BJ (cell line): ENCODE data around the gene ZXDA. TPM values are rescaled to one million over a fixed set of nuclear protein-coding genes. Genes with fewer than 3 reads are reported as not detected.

Experiments used
- CTCF ChIA-PET: fragments of 350-600 bp; formaldehyde crosslinking; extraction: SDS; loops from one replicate; lab custom pipeline; 2021; ENCODE audit warnings: antibody characterized with exemption, inconsistent platforms; lab: Yijun Ruan, JAX
- POLR2A ChIA-PET: fragments of 300-600 bp; sonication (Branson Sonifier 250); formaldehyde crosslinking; extraction: SDS; loops from one replicate; lab custom pipeline; 2021; ENCODE audit warnings: antibody characterized with exemption; lab: Charles Lee
- DNase-seq: peaks from one replicate; pipeline ENCODE4 v3.0.0-alpha.2; 2011; ENCODE audit warnings: low read depth
- H3K27me3 ChIP-seq: 2 replicates; pipeline ENCODE4 v1.6.0; 2011; ENCODE audit warnings: low read length; ENCODE audit not compliant: control insufficient read depth, insufficient read depth
- H3K36me3 ChIP-seq: 2 replicates; pipeline ENCODE4 v1.5.1; 2011; ENCODE audit warnings: low read length; ENCODE audit not compliant: control insufficient read depth, insufficient read depth
- H3K4me3 ChIP-seq: 2 replicates; pipeline ENCODE4 v1.5.1; 2011; ENCODE audit warnings: low read depth, mild to moderate bottlenecking, control low read depth, low read length
- polyA plus RNA-seq: library from polyadenylated mRNA; depleted of rRNA; stranded (reverse); fragments of >200 nt; gene quantifications from 2 replicates; pipeline ENCODE4 v1.2.3, GENCODE V29; 2011; rRNA removed
- TF ChIP-seq, protein P1 (sequence below): IDR thresholded peaks from 2 replicates; pipeline ENCODE4 v1.5.1; 2011; ENCODE audit warnings: low read depth, mild to moderate bottlenecking, control low read depth, inconsistent platforms, low read length, moderate library complexity; ENCODE audit not compliant: insufficient read depth

The ZXDA gene
- polyA plus RNA-seq, 1 experiment: 1.5 TPM

DNA sequence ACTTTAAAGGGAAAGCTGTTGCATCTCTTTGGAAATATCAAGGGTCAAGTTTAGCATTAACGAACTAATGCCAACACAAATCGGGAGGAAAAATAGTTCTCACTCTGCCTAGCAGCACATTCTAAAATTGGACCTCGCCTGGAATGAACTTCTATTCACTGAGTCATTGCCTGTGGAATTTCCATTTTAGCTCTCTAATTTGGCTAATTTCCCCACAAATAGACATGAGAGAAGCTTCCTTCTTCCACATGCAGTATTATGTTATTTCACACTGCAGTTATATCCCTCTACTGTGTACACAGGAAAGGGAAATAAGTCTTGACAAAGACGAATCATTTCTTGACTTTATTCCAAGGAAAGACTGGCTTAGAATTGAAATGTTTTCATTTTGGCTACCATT, 9.3 kb downstream of the ZXDA start:
- Histone ChIP-seq H3K4me3 (no peak overlapping the region), H3K27me3 (no peaks in the 10 kb centered on the region), H3K36me3 (no peaks in the 10 kb centered on the region)
- TF ChIP-seq, protein P1, sequence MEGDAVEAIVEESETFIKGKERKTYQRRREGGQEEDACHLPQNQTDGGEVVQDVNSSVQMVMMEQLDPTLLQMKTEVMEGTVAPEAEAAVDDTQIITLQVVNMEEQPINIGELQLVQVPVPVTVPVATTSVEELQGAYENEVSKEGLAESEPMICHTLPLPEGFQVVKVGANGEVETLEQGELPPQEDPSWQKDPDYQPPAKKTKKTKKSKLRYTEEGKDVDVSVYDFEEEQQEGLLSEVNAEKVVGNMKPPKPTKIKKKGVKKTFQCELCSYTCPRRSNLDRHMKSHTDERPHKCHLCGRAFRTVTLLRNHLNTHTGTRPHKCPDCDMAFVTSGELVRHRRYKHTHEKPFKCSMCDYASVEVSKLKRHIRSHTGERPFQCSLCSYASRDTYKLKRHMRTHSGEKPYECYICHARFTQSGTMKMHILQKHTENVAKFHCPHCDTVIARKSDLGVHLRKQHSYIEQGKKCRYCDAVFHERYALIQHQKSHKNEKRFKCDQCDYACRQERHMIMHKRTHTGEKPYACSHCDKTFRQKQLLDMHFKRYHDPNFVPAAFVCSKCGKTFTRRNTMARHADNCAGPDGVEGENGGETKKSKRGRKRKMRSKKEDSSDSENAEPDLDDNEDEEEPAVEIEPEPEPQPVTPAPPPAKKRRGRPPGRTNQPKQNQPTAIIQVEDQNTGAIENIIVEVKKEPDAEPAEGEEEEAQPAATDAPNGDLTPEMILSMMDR: no peak
- no peak for DNase-seq
- POLR2A ChIA-PET: no interaction called here
- CTCF ChIA-PET: interaction anchor here (1.0 kb wide), 1 partner anchor 18 kb away, joined by 3 read pairs; no protein-coding TSS in a partner anchor

DNA sequence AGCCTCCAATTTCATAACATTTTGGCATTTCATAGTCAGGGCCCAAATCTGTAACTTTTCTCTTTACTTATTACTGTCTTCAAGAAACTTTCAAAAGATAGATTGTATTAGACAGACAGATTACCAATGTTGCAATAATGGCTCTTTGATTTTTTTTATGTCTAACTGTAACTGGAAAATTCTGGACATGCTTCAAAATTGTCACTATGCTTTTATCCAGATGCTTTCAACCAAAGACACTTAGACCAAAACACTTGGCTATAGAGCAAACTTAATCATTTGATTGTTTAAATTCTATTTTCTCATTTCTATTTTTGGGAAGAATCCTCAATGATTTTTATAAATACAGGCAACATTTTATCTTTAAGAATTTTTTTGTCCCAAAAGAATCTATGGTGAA, 10.4 kb downstream of the ZXDA start:
- Histone ChIP-seq H3K36me3 (no peaks in the 10 kb centered on the region), H3K27me3 (no peaks in the 10 kb centered on the region), H3K4me3 (no peak overlapping the region)
- TF ChIP-seq, protein P1: no peak
- ChIA-PET POLR2A (no interaction called here), CTCF (no interaction called here)
- no peak for DNase-seq

DNA sequence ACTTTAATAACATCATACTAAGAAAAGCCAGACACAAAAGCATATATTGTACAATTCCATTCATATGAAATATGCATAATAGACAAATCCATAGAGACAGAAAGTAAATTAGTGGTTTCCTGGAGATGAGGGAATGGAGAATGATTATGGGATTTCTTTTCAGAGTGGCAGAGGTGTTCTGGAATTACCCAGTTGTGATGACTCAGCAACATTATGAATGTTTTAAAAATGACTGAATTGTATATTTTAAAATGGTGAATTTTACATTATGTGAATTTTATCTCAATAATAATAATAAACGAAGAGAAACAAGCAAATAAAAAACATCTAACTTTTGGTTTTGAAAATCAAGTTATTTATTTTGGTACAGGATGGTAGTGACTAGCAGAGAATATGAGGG, 11.2 kb downstream of the ZXDA start:
- DNase-seq: no peak

DNA sequence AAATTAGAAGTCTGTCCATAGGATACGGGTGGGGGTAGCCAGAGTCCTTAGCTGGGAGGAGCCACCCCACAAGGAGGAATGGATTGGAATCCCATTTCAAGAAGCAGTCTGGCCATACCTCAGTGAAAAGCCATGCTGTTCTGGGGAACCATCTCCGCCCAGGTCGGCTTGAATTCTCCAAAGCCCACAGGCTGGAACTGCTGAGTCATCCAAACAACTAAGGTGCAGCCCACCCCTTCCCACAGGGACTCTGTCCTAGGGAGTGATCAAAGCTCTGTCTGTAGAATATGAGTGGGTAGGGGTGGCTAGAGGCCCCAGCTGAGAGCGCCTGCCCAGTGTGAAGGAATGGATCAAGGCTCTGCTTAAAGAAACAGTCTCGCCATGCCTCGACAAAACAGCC, 38.8 kb downstream of the ZXDA start:
- DNase-seq: no peak
- TF ChIP-seq, protein P1: no peak
- Histone ChIP-seq H3K4me3 (no peak overlapping the region), H3K27me3 (no peaks in the 10 kb centered on the region), H3K36me3 (no peaks in the 10 kb centered on the region)
- ChIA-PET CTCF (no interaction called here), POLR2A (no interaction called here)

More for the DNA sequence above, 11.2 kb downstream of the ZXDA start:
- ChIA-PET POLR2A (no interaction called here), CTCF (no interaction called here)
- Histone ChIP-seq H3K36me3 (no peaks in the 10 kb centered on the region), H3K27me3 (no peaks in the 10 kb centered on the region), H3K4me3 (no peak overlapping the region)
- TF ChIP-seq, protein P1: no peak

Other genes starting within 250 kb of the ZXDA start
- not detected in 2 replicates for gene NLRP2B, start 230.2 kb downstream of the ZXDA start, polyA plus RNA-seq